Stimulated activated CD8-positive, alpha-beta memory T cell treated with anti-CD3 and anti-CD28 coated beads, Interleukin-12 subunit alpha, Interleukin-12 subunit beta, amount 100 ng/mL, for 4 hours (primary cell): ENCODE results near the gene ITPR3.

Source experiments
- DNase-seq: peaks from one replicate; pipeline ENCODE4 v3.0.0-alpha.2; 2020; ENCODE audit warnings: low read depth

ITPR3 gene

DNA sequence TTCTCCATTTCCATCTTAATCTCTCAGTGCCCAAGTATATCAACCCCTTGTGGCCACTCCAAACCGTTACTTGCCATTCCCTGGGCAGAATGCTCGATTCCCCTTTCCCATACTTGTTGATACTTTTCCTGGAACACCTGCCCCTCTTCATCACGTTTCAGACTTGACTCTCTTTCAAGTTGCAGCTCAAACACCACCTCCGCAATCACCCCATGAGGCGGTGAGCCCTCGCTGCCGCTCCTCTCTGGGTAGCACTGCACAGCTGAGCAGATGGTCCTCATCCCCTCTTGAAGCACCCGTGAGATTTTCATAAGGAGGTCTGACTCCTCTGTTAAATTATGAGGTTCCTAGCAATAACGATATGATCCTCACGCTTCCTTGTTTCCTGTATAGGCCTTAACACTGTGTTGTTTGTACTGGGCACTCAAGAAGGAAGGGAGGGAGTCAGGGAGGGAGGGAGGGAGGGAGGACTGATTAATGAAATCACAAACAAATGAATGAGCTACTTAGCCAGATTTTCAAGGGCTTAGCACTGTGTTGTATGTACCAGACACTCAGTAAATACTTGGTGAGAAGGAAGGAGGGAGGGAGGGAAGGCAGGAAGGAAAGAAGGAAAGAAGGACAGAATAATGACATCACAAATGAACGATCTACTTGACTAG, 98.3 kb downstream of the ITPR3 start:
- DNase-seq: no peak

GRCh38 chr6:33720998-33721397, 99.9 kb downstream of the ITPR3 start:
- no peak for DNase-seq

DNA sequence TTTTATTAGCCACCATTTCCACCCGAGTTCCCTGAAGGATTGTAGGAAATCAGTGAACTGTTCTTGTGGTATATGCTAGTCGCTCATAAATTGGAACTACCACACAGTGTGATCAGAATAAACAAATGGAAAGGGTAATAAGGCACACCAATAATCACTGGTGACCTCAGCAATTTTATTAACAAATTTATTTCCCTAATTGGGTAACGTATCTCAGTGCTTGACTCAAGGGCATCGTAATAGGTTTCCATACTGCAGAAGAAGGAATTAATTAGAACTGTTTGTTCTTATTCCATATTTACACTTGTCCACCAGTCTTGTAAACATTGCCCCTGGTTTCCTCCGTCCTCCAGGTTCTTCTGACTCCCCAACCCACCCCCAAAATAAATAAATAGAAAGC, 100.4 kb downstream of the ITPR3 start:
- no peak for DNase-seq

GRCh38 chr6:33722103-33722623, 101.0 kb downstream of the ITPR3 start:
- no peak for DNase-seq

- no peak for DNase-seq
These were observed 102.4 kb downstream of the ITPR3 start for GRCh38 chr6:33723371-33724085.

- no peak for DNase-seq
These were observed 103.2 kb downstream of the ITPR3 start for GRCh38 chr6:33724102-33725023.

DNA sequence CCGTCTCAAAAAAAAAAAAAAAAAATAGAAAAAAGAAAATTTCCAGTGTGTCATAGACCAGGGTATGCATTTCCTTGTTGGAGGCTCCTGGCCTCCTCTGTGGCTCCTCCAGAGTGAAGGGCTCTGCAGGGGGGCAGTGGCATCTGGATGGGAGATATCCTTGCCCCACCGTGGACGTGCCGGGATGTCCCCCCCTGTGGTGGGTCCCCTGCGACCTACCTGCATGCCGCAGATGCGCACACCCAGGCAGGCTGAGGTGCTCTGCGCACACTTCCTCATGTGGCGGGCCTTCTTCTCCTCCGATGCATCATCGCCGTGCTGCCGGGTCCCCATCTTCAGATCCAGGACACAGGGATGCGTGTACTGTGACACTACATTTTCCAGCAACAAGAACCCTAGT, 104.1 kb downstream of the ITPR3 start:
- no peak for DNase-seq

DNA sequence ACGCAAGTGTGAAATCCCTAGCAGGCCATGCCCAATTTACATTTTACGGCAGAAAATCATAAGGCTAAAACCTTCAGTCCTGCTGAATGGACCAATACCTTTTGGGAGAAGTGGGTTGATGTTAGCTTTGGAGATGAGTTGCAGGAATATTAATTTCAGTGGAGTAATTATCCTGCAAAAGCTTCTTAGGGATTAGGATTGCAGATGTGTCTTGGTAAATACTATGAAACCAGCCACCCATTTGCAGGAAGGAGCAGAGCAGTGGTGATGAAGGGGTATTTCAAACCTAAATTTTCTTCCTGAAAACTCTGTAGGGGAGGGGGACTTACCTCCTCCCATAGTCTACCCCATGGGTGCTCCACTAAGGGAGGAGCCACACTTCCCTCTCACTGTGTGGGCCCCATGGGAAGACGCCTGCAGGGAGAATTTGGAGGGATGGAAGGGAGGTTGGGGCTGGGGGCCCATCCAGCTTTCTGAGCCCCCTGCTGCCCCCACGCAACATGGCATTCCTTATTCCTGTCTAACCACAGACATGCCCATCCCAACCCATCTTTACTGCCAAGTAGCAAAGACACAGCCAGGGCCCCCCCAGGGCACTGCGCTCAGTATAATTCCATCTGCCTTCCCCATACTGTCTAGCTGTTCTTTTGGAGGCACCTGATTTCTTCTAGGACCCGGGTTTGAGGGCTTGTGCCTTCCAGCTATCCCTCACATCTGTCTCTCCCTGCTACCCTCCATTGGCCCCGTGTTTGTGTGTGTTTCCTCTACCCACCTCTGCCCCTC, 105.0 kb downstream of the ITPR3 start:
- DNase-seq: no peak

GRCh38 chr6:33726696-33727095, 105.6 kb downstream of the ITPR3 start:
- no peak for DNase-seq

DNA sequence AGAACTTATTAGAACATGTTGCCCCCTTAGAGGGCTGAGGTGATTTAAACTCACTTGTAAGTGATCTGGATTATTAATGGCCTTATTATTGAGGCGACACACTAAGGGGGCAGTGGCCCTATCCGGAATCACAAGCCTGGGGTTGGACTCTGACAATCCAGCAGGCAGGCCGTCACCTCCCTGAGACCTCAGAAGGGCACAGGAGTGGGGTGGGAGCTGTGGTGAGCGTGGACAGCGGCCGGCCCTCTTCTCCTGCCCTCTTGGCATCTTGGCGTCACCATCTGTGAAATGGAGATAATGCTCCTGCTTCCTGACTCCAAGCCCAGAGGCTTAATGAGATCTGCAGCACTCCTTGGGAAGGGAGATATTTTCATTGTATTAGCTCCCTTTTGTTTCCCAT, 106.0 kb downstream of the ITPR3 start:
- DNase-seq: no peak

DNA sequence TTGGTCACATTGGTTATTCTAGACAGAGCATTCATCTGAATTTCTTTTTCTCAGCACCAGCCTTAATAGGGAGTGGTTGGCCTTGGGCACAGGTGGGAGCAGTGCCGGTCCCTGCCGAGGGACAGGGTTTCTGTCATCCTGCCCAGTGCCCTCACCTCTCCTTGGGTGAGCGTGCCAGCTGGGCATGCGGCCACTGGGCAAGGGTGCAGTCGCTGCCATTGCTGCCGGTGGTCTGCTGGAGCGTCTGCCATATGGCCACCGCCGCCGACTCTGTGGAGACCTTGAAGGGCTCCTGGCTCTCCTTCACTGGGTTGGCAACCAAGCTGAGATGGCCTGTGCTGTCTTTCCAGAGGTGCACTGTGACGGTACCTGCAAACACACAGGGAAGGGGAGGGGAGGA, 106.8 kb downstream of the ITPR3 start:
- no peak for DNase-seq

- DNase-seq: no peak
These were observed 107.3 kb downstream of the ITPR3 start for GRCh38 chr6:33728438-33728837.

GRCh38 chr6:33729059-33729458, 107.9 kb downstream of the ITPR3 start:
- no peak for DNase-seq

DNA sequence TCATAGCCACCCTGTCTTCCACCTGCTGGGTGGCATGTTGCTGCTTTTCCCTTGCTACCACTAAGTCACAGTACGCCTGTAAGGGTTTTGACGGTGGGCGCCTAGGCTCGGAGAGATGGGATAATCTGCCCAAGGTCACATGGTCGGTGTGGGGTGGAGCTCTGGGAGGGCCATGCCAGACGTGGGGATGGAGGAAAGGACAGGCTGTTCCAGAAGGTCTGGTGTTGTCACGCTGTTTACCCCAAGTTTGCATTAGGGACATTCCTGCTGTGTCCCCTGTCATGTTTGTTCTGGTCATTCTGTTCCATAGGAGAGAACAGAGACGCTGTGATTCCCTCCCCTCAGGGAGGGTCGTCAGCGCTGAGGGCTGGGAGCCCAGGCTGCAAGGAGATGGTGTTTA, 109.5 kb downstream of the ITPR3 start:
- DNase-seq: no peak

DNA sequence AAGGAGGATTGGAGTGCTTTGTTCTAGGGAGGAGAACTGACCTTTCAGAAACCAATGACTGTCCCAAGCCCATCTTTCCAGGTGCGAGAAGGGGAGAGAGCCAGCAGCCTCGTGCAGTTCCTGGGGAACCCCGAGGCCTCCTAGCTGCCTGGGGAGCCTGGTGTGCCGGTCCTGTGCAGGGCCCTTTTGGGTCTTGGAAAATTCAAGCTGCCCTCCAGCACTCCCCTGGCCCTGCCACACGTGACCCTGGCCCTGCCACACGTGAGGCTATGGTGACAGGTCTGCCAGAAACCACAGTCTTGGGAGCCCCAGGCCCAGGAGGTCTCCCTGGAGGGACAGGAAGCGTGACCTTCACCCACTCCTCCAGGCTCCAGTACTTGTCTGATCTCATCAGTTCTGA, 109.9 kb downstream of the ITPR3 start:
- DNase-seq: no peak

- DNase-seq: no peak
These were observed 110.7 kb downstream of the ITPR3 start for GRCh38 chr6:33731751-33732282.

DNA sequence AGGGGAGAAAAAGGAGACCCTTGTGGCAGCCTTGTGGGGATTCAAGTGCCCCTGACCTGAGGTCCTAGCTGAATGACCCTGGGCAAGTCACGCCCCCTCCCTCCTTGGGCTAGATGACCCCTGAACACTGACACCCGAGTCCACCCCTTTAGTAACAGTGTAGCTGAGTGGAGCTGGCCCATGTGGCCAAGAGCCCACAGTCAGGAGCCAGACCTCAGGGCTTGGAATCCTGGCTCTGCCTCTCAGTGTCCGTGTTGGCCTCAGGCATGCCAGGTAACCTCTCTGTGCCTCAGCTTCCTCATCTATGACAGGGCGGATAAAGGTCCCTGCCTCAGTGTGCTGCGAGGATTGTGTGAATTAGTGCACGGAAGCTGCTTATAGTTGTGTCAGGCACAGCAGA, 111.3 kb downstream of the ITPR3 start:
- no peak for DNase-seq

DNA sequence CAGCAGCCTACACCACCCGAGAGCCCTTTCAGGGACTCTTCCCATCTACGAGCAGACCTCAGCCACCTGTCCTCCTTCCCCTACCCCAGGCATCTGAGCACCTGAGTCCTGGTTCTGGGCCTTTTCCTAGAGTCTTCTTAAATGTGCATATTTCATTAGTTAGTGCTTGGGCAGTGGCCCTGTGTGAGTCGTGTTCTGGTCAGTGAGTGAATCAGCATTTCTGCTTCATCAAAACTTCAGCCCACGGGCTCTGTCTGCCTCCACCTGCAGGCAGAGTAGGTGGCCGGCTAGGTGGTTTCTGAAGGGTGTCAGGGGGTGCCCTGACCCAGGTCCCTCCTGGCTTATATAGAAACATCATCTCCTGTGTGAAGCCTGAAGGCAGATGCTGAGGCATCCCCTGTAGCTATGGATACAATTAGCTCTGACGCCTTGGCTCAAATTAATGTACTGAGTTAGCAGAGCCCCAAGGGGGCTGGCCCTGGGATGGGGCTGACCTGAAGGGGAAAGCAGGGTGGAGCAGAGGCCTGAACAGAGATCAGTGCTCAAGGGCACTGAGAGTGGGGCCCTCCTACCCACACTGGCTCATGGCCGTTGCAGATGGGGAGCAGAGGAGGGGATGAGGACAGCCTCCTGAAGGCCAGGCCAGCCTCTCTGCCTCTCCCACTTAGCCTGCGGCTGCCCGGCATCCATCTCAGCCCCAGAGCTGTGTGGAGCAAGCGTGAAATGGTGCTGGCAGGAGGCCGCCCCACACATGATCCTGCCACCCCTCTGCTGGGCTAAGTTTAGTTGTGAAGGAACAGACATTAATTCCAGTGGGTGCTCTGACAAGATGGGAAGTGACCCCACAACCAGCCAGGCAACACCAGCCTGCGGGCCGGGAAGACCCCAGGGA, 111.9 kb downstream of the ITPR3 start:
- no peak for DNase-seq

- no peak for DNase-seq
These were observed 112.5 kb downstream of the ITPR3 start for GRCh38 chr6:33733709-33734007.

GRCh38 chr6:33735216-33735615, 114.1 kb downstream of the ITPR3 start:
- no peak for DNase-seq
